NCI-H2227 treated with DMSO at 0.1 percent for 48 hours (cell line): Measurements from ENCODE around the gene CCNY.

Source experiments
- DNase-seq: peaks from one replicate; lab custom pipeline; 2025; lab: John Stamatoyannopoulos, UW

Gene CCNY

DNA sequence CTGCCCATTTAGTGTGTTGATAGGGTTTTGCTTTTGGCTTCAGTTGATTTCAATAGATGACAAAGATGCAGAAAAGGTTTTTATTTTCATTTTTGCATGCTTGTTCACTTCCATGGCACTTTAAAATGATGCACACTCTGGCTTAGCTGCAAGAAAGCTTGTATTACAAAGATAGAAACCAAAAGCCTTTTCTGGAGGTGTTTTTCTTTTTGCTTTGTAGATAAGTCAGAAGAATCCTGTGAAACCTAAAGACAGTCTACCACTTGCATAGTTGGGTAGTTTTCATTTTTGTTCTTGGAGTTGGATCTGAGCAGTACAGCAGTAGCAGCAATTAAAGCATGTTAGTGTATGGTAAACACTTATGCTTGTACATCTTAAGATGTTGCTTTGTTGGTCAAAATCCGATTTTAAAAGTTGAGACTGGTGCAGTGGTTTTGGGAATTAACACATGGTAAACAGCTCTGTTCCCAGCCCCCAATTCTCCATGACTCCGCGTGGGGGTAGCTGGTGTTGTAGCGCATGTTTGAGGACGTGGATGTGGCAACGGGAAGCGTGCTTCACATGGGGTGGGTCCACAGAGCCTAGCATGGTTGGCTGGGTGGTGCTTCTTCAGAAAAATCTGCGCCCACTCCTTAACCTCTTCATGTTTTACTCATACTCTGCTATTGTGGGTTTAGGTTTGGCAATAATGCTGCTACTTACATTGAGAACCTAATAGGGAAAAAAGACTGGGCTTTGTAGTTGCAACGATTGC, 19.8 kb downstream of the CCNY start:
- no peak for DNase-seq

DNA sequence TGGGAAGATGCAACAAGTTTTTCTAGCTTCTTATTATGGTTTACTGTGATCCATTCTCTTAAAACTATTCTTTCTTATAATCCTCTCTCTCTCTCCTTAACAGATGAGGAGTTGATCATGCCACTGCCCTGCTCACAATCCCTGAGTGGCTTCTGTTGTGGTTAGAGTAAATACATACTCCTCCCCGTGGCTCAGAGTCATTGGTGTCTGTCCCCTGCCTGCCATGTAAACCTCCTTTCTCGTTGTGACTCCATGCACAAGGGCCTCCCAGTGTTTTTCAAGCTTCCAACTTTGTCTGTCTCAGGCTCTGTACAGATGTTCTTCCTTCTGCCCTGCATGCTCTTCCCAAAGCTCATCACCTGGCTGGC, 20.4 kb downstream of the CCNY start:
- DNase-seq = no peak

- DNase-seq = no peak
Measured at GRCh38 chr10:35359056-35359455, 22.7 kb downstream of the CCNY start.

DNA sequence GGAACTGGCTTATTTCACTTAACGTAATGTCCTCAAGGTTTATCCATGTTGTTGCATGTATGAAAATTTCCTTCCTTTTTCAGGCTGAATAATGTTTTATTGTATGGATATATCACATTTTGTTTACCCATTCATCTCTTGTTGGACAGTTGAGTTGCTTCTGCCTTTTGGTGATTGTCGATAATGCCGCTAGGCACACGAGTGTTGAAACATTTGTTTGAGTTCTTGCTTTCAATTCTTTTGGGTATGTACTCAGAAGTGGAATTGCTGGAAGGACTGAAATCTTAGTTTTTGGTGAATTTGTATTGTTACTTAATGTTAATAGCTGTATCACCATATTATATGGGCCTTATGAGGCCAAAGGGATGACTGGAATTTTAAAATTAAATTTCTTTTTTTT, 23.6 kb downstream of the CCNY start:
- DNase-seq = no peak

DNA sequence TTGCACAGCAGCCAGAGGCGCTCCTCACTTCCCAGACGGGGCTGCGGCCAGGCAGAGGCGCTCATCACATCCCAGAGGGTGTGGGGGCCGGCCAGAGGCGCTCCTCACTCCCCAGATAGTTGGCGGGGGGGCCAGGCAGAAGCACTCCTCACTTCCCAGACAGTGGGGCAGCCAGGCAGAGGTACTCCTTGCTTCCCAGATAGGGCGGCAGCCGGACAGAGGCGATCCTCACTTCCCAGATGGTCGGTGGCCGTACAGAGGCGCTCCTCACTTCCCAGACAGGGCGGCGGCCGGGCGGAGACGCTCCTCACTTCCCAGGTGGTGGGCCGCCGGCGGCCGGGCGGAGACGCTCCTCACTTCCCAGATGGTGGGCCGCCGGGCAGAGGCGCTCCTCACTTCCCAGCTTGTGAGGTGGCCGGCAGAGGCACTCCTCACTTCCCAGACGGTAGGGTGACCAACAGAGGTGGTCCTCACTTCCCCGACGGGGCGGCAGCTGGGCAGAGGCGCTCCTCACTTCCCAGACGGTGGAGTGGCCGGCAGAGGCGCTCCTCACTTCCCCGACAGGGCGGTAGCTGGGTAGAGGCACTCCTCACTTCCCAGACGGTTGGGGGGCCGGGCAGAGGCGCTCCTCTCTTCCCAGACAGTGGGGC, 26.5 kb downstream of the CCNY start:
- no peak for DNase-seq

DNA sequence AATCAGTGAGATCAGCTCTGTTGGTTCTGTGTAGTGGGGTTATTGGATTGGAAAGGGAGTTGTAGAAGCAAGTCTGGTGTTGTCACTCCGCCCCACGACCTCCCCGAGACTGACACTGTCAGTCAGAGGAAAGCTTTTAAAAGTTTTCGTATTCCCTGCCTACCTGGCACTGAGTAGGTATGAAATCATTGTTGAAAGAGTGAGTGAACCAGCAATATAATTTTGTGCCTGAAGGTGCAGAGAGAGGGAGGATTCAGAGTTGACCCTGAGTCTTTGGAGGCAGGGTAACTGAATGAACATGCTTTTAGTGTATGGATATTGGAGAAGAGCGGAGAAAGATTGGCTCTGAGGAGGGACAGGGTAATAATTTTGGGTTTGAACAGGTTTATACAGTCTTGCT, 27.3 kb downstream of the CCNY start:
- DNase-seq = no peak

DNA sequence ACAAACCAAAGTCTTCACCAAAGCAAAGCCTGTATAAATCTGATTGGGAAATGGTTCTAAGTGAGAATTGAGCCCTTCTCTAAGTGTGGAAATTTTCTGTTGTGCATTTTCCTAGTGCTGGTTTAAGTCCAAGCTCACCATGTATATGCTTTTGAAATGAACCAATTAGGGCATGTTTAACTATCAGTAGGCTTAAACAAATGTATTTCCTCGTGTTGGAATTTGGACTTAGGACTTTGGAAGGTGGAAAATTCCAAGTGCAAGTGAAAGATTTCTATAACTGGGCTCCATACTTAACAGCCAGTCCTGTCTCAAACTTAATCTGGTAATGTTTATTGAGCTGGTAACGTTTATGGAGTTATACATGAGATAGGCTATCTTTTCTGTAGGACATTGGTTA, 28.5 kb downstream of the CCNY start:
- DNase-seq = no peak

DNA sequence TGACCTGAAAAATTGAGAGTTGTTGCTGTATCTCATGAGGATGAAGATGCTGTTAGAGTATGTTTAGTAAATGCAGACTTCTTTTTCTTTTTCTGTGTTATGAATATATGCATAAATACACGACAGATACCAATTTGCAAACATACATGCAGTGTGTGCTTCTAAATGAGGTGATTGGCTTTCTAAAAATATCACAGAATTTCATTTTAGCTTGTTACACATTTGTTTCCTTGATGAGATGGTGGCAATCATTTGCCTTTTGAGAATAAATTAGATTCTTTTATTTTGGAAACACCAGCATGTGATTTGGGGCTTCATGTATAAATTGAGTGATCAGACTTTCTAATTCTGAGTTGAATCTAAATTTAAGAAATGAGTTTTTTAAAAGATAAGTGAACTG, 29.7 kb downstream of the CCNY start:
- no peak for DNase-seq

DNA sequence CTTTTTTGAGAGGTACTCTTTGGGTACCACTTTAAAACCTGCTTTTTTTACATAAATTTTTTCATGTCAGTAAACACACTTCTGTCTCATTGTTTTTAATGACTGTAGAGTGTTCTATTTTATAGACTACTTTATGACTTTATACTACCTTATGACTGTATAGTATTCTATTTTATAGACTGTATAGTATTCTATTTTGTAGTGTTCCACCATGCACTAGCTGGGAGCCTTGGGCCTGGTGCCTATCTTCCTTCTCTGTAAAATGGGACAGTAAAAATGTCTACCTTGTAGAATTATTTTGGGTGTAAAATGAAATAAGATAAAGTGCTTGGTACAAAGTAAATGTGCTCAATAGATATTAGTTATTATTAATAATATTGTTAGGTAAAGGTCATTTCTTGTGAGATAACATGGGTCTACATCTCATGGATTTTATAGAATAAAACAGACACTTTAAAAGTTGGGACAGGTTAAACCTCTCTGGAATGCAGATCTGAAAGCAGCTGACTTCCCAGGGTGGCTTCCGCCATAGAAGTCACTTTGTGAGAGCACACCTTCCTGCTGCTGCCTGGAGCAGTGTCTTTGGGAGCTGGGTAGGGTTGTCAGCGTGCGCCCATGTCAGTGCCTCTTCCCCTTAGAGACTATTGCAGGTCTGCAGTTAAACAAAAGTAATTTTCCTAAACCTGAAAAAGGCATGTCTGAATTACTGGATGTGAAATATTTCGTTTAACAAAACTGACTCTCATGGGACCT, 31.0 kb downstream of the CCNY start:
- no peak for DNase-seq

- DNase-seq = no peak
Measured at GRCh38 chr10:35367982-35368381, 31.7 kb downstream of the CCNY start.

DNA sequence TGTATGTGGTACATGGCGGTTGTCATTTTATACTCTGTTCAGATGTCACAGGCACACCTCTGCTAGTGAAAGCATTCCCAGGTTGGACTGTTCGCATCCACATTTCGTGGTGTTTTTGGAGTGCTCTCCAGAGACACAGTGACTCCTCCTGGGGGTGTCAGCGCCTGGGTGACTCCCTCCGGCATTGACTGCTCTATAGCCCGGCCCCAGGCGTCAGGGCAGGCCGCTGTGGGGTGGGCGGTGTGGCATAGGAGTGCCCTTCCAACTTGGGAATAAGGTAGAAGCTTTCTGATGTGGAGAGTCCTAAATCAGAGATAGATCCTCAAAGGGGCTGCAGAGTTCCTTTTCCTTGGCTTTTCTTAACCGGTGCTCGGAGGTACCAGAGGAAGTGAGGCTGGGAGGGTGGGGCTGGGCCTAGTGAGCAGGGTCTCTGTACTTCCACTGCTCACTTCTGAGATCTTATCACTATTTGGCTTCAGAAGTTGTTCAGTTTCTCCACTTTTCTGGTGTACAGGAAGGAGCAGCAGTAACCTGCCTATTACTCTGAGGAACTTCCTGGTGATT, 32.3 kb downstream of the CCNY start:
- DNase-seq = no peak

DNA sequence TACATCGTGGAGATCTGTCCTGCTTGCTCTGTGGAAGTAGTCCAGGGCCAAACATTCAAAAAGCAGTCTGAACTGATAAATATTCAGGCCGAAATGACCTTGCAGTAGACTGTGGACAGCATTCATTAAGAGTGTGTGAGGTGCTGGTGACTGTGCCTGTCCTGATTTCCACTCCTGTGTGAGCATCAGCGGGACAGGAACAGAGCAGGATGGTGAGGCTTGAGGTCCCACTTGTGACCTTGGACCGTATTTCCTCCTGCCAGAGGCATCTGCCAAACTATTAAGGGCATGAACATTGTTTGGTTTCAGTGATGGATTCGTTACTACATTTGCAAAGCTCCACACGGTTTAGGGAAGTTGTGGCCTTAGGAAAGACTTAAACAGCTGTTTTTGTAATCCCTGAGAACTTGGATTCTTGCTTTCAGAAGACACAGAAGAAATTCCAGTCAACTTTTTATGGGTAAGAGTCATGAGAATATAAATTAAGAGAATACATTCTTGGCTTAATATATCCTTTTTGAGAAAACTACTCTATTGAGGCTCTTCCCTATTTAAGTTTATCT, 32.8 kb downstream of the CCNY start:
- no peak for DNase-seq

GRCh38 chr10:35371731-35372130, 35.4 kb downstream of the CCNY start:
- DNase-seq = no peak

- no peak for DNase-seq
Measured at GRCh38 chr10:35372329-35372728, 36.0 kb downstream of the CCNY start.

DNA sequence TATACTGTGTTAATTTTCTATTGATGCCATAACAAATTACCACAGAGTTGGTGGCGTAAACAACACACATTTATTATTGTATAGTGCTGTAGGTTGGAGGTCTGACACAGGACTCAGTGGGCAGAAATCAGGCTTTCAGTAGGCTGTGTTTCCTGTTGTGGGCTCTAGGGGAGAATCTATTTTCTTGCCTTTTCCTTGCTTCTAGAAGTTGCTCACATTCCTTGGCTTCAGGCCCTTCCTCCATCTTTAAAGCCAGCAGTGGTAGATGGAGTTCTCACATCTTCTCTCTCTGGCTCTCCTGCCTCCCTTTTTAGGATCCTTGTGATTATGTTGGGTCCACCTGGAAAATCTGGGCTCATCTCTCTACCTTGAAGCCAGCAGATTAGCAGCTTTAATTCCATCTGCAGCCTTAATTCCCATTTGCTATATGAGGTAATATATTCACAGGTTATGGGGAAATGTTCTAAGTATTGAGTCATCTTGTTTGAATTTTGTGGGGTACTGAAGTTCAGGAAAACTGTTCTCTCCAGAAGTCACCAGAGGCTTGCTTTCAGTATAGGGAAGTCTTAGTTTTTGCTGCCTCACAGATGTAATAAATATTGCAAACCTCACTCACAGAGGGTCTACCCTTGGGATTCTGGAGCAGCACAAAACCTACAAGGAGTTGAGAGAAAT, 38.9 kb downstream of the CCNY start:
- no peak for DNase-seq

GRCh38 chr10:35377050-35377728, 40.9 kb downstream of the CCNY start:
- DNase-seq = no peak

DNA sequence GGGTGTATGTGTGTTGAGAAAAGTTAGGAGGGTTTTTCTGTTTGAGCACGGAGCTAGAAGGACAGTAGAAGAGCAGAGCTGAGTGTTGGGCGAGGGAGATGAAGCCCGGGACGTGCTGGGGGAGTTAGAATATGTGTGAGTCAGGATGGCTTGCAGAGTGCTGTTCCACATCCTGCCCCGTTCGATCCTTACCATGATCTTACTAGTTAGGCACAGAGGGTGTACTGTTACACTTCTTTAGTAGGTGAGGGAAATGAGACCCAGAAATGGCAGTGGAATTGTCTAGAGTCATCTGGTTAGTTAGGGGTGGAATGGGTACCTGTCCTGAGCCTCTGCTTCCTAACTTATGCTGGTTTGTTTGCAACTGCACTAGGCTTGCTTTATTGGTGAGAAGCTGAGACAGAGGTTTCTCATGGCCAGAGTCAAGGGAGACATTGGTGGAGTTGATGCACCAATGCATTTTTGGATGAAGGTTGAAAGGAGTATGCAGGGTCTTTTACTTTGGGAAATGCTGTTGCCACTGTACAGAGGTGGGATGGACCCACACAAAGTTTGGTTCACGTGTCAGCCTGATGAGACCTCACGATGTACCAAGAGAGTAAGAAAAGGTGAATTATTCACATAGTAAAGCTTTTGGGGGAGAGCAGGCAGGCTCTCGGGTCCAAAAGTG, 42.4 kb downstream of the CCNY start:
- no peak for DNase-seq

DNA sequence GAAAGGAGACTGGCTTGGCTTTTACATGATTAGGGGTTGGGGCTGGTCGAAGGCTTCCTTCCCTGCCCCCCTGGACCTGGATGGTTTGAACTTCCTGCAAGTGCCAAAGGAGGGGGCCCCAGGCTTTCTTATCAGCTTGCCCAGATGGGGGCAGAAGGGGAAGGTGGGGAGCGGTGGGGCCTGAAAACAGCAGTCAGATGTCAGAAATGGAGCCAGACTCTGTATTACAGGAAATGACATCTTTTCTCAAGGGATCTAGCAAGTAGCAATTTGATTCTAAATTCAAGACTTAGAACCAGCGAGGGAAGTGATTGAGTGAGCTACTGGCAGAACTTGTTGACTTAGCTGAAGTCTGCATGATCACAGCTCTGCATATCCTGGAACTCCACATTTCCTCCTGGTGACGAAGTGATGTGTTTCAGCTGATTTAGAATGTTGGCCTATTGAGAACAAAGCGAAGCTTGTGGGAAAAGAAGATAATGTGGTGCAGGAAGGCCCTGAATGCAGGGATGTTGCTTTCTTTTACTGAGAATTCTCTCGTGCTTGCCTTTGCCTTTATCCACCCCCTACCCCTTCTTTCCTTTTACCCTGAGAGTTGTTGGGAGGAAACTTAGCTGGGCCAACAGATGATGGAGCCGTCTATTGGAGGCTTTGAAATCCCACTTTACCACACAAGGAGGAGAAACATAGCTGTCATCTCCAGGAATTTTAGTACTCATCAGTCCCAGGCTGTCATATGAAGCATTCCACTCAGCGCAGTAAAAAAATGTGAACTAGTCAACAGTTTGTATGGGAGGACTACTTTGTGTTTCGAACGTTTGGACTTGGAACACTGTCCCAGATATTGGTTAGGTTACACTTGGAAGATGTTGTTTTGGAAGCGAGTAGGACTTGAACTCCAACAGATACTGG, 43.2 kb downstream of the CCNY start:
- no peak for DNase-seq

DNA sequence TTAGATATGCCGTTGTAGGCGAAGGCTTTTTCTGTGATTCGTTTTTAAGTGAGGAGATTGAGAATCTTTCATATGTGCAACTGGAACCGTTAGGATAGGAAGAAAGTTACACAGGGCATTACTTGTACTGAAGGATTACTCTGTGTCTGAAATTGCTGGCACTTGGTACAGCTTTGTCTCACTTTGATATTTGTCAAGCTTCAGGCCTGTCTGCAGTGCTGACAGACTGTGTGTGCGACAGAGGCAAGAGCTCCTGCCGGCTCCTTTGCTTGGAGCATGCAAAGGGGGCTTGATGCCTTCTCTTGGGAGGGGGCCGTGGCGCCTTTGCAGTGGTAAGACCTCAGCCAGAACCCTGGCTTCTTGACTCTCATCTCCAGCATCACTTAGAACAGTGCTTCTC, 45.8 kb downstream of the CCNY start:
- DNase-seq = no peak
